Ishikawa (cell line): ENCODE measurements around the gene PER3.
A peak's percentile ranks its signal among the peaks of the same experiment; 100 is the strongest.

ENCODE experiments used
- CEBPB ChIP-seq: IDR thresholded peaks from 2 replicates; pipeline ENCODE4 v1.6.1; 2012
- CREB1 ChIP-seq: IDR thresholded peaks from 2 replicates; pipeline ENCODE4 v1.6.1; 2012; ENCODE audit warnings: low read depth
- EGR1 ChIP-seq: IDR thresholded peaks from 2 replicates; pipeline ENCODE4 v1.6.1; 2012
- EP300 ChIP-seq: IDR thresholded peaks from 2 replicates; pipeline ENCODE4 v1.6.1; 2012; ENCODE audit warnings: borderline replicate concordance
- FOXM1 ChIP-seq: IDR thresholded peaks from 2 replicates; pipeline ENCODE4 v1.6.1; 2012; ENCODE audit warnings: low read depth, borderline replicate concordance
- NFIC ChIP-seq: IDR thresholded peaks from 2 replicates; pipeline ENCODE4 v1.6.1; 2012
- RAD21 ChIP-seq: IDR thresholded peaks from 2 replicates; pipeline ENCODE4 v1.6.1; 2012; ENCODE audit warnings: low read depth
- TAF1 ChIP-seq: IDR thresholded peaks from 2 replicates; pipeline ENCODE4 v1.6.1; 2012; ENCODE audit warnings: low read depth, mild to moderate bottlenecking
- TCF12 ChIP-seq: IDR thresholded peaks from 2 replicates; pipeline ENCODE4 v1.6.1; 2012; ENCODE audit warnings: low read depth
- TEAD4 ChIP-seq: IDR thresholded peaks from 2 replicates; pipeline ENCODE4 v1.6.1; 2012
- YY1 ChIP-seq: IDR thresholded peaks from 2 replicates; pipeline ENCODE4 v1.6.1; 2012; ENCODE audit warnings: low read depth
- ZBTB7A ChIP-seq: IDR thresholded peaks from 2 replicates; pipeline ENCODE4 v1.6.1; 2012; ENCODE audit warnings: low read depth
- TF ChIP-seq, protein P1 (sequence below): IDR thresholded peaks from 2 replicates; pipeline ENCODE4 v1.6.1; 2012
- TF ChIP-seq, protein P2 (sequence below): IDR thresholded peaks from 2 replicates; pipeline ENCODE4 v1.6.1; 2012; ENCODE audit warnings: low read depth, mild to moderate bottlenecking
- TF ChIP-seq, protein P3 (sequence below): IDR thresholded peaks from 2 replicates; pipeline ENCODE4 v1.6.1; 2012

PER3 gene

DNA sequence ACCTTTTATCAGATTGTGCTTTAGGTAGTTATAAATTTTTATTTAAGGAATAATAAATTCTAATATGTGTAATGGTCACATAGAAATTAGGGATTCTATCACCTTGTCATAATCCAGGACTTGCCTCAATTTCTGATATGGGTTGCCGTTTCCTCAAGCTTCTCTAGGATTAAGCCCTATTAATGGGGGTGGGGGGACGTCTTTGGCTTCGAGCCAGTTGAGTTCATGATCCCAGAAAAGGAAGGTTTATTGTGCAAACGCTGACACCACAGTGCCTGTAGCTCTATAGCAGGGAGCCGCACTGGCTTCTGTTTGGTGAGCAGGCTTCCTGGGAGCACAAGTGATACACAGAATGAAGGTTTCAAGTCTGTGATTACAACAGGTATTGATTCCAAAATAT lies 35.0 kb upstream of the PER3 start:
- TF ChIP-seq TEAD4 = no peak
- TF ChIP-seq, protein P1, sequence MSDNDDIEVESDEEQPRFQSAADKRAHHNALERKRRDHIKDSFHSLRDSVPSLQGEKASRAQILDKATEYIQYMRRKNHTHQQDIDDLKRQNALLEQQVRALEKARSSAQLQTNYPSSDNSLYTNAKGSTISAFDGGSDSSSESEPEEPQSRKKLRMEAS = no peak
- no peak for TF ChIP-seq TCF12
- TF ChIP-seq CREB1 = no peak
- no peak for TF ChIP-seq CEBPB
- TF ChIP-seq YY1 = no peak
- TF ChIP-seq FOXM1 = no peak
- no peak for TF ChIP-seq EP300
- TF ChIP-seq, protein P2, sequence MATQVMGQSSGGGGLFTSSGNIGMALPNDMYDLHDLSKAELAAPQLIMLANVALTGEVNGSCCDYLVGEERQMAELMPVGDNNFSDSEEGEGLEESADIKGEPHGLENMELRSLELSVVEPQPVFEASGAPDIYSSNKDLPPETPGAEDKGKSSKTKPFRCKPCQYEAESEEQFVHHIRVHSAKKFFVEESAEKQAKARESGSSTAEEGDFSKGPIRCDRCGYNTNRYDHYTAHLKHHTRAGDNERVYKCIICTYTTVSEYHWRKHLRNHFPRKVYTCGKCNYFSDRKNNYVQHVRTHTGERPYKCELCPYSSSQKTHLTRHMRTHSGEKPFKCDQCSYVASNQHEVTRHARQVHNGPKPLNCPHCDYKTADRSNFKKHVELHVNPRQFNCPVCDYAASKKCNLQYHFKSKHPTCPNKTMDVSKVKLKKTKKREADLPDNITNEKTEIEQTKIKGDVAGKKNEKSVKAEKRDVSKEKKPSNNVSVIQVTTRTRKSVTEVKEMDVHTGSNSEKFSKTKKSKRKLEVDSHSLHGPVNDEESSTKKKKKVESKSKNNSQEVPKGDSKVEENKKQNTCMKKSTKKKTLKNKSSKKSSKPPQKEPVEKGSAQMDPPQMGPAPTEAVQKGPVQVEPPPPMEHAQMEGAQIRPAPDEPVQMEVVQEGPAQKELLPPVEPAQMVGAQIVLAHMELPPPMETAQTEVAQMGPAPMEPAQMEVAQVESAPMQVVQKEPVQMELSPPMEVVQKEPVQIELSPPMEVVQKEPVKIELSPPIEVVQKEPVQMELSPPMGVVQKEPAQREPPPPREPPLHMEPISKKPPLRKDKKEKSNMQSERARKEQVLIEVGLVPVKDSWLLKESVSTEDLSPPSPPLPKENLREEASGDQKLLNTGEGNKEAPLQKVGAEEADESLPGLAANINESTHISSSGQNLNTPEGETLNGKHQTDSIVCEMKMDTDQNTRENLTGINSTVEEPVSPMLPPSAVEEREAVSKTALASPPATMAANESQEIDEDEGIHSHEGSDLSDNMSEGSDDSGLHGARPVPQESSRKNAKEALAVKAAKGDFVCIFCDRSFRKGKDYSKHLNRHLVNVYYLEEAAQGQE = no peak
- TF ChIP-seq, protein P3, sequence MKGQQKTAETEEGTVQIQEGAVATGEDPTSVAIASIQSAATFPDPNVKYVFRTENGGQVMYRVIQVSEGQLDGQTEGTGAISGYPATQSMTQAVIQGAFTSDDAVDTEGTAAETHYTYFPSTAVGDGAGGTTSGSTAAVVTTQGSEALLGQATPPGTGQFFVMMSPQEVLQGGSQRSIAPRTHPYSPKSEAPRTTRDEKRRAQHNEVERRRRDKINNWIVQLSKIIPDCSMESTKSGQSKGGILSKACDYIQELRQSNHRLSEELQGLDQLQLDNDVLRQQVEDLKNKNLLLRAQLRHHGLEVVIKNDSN = no peak
- no peak for TF ChIP-seq EGR1
- TF ChIP-seq TAF1 = no peak
- no peak for TF ChIP-seq RAD21
- no peak for TF ChIP-seq NFIC
- TF ChIP-seq ZBTB7A = no peak

DNA sequence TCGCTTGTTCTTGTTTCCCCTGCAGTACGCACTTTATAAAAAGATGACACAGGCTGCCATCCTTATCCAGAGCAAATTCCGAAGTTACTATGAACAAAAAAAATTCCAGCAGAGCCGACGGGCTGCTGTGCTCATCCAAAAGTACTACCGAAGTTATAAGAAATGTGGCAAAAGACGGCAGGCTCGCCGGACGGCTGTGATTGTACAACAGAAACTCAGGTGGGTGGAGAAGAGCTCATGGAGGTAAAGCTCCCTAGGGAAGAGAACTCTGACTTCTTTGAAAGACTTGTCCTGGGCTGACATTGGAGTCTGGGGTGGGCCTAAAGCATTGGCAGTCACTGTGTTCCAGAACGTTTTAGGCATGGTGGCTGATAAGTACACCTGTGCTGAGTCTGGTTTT lies 32.9 kb upstream of the PER3 start:
- TF ChIP-seq YY1 (no peak), TCF12 (no peak)

DNA sequence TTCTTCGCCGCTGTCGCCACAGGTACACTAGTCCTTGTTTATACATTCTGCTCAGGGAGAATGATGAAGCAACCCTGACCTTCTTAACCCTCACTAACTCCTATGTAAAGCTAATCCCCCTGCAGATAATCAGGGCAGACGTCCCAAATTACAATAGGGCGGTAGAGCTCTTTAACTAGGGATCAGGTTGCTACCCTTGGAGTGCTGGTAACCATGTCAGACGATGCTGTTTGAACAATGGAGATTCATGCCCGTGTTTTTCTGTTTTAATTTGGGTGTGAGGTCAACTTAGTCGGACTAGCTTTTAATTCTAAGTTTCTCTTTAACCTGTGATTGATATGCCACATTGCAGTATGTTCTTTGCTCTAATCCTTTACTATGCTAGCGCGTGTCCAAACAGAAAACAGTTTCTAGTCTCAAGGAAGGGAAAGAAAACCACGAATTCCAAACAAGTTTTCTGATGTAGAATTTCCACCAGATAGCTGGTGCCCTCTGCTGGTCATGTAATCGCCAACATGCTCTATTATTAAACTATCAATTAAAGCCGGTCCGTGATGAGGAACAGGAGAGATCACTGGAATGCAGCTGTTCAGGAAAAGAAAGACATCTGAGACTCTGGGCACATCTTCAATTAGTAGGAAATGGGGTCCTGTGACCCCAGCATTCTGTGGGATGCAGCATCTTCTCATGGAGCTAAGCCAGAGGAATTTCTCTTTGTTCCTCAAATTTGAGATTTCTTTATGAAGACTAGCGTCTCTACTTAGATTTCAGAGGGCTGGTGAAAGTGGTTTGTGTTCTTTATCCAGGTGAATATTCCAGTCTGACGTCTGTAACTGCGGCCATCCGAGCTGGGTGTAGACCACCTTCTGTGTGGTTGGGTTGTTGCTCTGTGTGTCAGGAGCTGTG lies 31.3 kb upstream of the PER3 start:
- TF ChIP-seq, protein P3 = no peak
- TF ChIP-seq TCF12 (no peak), FOXM1 (no peak), RAD21 (peak; percentile 82), TAF1 (no peak)
- TF ChIP-seq, protein P2 = no peak

DNA sequence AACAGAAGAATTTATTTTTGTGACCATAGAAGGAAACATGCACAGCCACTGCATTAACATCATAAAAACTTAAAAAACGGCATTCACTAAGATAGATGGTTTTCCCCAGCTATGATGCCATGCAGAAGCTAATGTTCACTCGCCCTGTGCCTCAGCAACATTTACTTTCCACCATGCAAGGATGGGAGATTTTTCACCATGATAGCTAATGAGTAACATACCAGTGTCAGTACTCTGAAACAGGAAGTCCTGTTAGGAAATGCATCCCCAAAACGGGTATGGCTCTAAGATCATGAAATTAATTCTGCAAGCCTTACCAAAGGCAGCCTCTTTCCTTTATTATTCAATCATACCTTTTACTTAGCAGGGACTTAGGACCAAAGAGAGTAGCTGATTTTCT lies 30.4 kb upstream of the PER3 start:
- no peak for TF ChIP-seq TCF12
- TF ChIP-seq NFIC = no peak
- TF ChIP-seq FOXM1 = no peak
- TF ChIP-seq CREB1 = no peak
- TF ChIP-seq, protein P1 = no peak
- TF ChIP-seq, protein P3 = no peak
- TF ChIP-seq EGR1 = no peak
- TF ChIP-seq RAD21 = no peak
- TF ChIP-seq TAF1 = no peak
- TF ChIP-seq ZBTB7A = no peak
- TF ChIP-seq YY1 = no peak
- TF ChIP-seq TEAD4 = no peak
- TF ChIP-seq, protein P2 = no peak
